Stimulated activated naive CD4-positive, alpha-beta T cell (primary cell): Measurements from ENCODE around the gene GAPDH.
"Not testable (repeated sequence)": the region's sequence is repeated elsewhere in the genome, so short reads cannot be mapped to it uniquely, and the experiment has no call there.

Source experiments
- DNase-seq, 6 experiments: peaks; one replicate each; lab custom pipeline; 2025; lab: John Stamatoyannopoulos, UW

GAPDH gene

DNA sequence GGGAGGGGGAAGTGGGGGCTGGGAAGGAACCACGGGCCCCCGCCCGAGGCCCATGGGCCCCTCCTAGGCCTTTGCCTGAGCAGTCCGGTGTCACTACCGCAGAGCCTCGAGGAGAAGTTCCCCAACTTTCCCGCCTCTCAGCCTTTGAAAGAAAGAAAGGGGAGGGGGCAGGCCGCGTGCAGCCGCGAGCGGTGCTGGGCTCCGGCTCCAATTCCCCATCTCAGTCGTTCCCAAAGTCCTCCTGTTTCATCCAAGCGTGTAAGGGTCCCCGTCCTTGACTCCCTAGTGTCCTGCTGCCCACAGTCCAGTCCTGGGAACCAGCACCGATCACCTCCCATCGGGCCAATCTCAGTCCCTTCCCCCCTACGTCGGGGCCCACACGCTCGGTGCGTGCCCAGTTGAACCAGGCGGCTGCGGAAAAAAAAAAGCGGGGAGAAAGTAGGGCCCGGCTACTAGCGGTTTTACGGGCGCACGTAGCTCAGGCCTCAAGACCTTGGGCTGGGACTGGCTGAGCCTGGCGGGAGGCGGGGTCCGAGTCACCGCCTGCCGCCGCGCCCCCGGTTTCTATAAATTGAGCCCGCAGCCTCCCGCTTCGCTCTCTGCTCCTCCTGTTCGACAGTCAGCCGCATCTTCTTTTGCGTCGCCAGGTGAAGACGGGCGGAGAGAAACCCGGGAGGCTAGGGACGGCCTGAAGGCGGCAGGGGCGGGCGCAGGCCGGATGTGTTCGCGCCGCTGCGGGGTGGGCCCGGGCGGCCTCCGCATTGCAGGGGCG is at the start of gene GAPDH:
GAPDH (plus strand) TSS at position 595 of the 772 bp plus-strand sequence. CDS start 316 bp downstream, outside the sequence.
- peak; percentile 70 to 86 (median 78) for DNase-seq

DNA sequence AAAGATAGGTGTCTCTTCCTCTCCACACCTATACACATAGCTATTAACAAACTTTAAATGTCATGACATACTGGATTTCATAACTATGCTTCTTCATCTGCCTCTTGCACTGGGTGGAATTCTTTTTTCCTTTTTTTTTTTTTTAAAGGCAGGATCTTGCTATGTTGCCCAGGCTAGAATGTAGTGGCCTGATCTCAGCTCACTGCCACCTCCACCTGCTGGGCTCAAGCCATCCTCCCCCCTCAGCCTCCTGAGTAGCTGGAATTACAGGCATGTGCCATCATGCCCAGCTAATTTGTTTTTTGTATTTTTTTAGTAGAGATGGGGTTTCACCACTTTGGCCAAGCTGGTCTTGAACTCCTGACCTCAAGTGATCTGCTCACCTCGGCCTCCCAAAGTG is 46.1 kb upstream of the GAPDH start:
- DNase-seq, result no peak

DNA sequence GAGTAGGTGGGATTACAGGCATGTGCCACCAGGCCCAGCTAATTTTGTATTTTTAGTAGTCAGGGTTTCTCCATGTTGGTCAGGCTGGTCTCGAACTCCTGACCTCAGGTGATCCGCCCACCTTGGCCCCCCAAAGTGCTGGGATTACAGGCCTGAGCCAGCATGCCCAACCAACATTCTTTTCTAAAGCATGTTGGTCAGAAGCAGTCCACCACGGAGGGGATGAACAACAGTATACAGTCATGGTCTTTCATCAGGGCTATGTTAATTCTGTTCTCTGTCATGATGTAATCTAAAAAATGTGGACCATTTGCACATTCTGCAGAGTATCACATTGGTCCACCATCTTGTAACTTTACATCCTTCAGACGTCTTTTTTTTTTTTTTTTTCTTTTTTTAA is 44.9 kb upstream of the GAPDH start:
- no peak for DNase-seq

GRCh38 chr12:6490673-6491072 is 43.6 kb upstream of the GAPDH start:
- DNase-seq, result not testable (repeated sequence)

DNA sequence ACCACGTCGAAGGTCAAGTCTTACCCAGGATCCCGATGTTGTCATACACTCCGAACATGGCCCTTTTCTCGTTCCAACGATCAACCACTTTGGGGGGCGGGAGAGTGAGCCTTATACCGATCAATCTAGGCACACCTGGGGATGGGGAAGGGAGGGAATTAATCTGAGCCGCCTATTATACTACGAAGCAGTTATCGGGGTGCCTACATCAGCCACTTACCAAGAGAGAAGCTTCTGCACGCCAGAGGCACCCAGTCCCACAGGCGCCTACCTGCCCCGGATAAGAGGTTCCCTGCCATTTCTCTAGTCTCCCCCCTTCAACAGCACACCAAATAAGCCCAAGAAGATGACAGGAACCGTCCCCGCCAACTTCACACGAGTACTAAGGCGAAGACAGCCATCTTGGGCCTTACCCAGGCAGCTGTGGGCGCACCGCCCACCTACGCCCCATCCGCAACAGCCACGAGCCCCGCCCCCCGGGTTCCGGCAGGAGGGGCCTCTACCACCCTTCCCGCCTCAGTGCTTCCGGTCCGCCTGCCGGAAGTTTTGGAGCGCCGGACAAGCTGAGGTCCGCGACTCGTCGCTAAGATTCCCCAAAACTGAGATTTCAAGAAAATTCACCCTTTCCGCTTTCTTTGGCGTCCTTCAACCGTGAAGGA is 41.4 kb upstream of the GAPDH start, which contains the start of gene MRPL51:
MRPL51 (minus strand) TSS at position 425 of the 659 bp plus-strand sequence; CDS start at position 299, 126 bp downstream.
- peak; percentile 84 to 95 (median 92) for DNase-seq

- peak; percentile 91 to 97 (median 96) for DNase-seq
Measured at GRCh38 chr12:6493497-6494257, 40.6 kb upstream of the GAPDH start, which contains the start of gene NCAPD2. NCAPD2 (plus strand) TSS chr12:6494102; CDS start chr12:6495099, 997 bp downstream.

- no peak for DNase-seq
Measured at GRCh38 chr12:6494258-6494743, 40.0 kb upstream of the GAPDH start.

DNA sequence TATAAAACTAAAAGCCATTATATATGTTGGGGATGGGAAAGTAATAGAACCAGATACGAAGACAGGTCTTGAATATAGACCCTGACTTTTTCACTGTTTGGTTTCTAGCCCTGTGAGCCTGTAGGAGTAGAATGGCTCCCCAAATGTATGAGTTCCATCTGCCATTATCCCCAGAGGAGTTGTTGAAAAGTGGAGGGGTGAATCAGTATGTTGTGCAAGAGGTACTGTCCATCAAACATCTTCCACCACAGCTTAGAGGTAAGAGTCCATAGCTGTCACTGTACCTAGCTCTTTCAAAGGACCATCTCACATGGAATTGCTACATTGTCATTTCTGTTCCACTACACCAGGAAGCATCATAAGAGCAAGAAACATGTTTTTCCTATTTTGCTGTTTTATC is 39.3 kb upstream of the GAPDH start:
- no peak for DNase-seq

DNA sequence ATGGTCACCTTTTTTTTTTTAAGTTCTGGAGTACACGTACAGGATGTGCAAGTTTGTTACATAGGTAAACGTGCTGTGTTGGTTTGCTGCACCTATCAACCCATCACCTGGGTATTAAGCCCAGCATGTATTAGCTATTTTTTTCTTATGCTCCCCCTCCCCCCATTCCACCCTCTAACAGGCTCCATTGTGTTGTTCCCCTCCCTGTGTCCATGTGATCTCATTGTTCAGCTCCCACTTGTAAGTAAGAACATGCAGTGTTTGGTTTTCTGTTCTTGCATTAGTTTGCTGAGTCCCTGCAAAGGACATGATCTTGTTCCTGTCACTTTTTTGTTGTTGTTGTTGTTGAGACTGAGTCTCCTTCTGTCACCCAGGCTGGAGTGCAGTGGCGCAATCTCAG is 37.0 kb upstream of the GAPDH start:
- not testable (repeated sequence) for DNase-seq

GRCh38 chr12:6500466-6500865 is 33.9 kb upstream of the GAPDH start:
- DNase-seq, result no peak

DNA sequence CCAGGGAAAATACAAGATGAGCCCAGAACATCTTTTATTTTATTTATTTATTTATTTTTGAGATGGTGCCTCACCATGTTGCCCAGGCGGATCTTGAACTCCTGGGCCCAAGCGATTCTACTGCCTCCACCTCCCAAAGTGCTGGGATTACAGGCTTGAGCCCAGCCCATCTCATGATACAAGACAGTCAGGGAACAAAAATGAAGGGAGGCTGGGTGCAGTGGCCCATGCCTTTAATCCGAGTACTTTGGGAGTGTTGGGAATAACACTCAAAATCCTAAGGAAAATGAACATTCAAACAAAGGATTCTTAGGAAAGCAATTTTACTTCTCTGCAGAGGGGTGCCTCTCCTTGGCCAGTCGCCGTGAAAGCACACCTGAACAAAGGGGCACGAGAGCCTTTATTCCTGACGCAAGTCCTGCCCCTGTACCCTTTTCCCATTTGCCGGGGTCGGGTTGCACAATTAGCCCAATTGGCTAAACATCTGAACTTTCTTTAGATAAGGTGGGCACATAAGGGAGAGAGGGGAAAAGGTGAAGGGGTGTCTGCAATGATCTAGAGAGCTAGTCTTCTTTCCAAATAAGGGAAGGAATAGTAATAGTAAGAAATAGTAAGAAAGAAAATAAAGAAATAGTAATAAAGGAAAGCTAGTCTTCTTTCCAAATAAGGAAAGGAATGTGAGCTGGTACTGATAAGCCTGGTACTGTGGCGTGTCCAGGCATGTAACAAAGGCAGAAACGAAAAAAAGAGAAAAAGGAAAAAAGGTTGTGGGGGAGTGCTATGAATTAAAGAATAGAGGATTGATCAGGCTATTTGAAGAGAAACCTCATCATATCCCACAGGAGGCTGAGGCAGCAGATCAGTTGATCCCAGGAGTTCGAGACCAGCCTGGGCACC is 27.0 kb upstream of the GAPDH start:
- no peak for DNase-seq

GRCh38 chr12:6508087-6508486 is 26.2 kb upstream of the GAPDH start:
- no peak for DNase-seq

- no peak for DNase-seq
Measured at GRCh38 chr12:6520186-6520585, 14.1 kb upstream of the GAPDH start.

DNA sequence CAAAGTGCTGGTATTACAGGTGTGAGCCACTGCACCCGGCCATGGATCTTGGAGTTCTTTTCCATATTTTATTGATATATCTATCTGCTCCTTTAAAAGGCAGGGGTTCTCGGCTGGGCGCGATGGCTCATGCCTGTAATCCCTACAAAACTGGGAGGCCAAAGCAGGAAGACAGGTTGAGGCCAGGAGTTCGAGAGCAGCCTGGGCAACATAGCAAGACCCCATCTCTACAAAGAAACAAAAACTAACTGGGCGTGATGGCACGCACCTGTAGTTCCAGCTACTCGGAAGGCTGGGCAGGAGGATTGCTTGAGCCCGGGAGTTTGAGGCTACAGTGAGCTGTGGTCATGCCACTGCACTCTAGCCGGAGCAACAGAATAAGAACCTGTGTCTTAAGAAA is 12.1 kb upstream of the GAPDH start:
- no peak for DNase-seq

DNA sequence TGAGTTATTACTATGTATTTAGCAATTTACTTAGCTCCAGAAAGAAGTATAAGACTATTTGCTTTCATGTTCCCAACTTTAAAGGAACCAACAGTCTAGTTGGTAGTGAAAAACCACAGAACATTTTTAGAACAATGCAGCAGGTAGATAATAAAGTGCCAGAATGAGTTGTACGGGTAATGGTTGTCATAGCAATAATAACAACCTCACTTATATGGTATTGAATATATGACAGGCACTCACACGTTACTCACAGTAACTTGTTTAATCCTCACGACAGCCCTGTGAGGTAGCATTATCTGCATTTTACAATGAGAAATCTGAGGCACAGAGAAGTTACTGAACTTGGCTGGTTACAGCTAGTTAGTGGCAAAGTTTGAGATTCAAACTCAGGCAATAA is 10.6 kb upstream of the GAPDH start:
- no peak for DNase-seq

- no peak for DNase-seq
Measured at GRCh38 chr12:6524648-6525047, 9.7 kb upstream of the GAPDH start.

DNA sequence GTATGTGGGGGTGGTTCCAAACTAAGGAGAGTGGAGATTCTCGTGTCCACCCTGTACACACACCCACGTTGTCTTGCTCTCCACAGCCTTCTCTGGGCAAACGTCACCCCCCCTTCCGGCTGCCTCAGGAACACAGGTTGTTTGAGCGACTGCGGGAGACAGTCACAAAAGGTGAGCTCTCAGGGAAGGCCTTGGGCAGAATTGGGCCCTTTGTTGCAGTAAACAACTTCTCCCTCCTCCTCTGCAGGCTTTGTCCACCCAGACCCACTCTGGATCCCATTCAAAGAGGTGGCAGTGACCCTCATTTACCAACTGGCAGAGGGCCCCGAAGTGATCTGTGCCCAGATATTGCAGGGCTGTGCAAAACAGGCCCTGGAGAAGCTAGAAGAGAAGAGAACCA is 8.1 kb upstream of the GAPDH start:
- no peak for DNase-seq

- DNase-seq, result no peak
Measured at GRCh38 chr12:6526766-6527525, 7.4 kb upstream of the GAPDH start.

GRCh38 chr12:6527711-6528110 is 6.6 kb upstream of the GAPDH start:
- DNase-seq, result no peak

DNA sequence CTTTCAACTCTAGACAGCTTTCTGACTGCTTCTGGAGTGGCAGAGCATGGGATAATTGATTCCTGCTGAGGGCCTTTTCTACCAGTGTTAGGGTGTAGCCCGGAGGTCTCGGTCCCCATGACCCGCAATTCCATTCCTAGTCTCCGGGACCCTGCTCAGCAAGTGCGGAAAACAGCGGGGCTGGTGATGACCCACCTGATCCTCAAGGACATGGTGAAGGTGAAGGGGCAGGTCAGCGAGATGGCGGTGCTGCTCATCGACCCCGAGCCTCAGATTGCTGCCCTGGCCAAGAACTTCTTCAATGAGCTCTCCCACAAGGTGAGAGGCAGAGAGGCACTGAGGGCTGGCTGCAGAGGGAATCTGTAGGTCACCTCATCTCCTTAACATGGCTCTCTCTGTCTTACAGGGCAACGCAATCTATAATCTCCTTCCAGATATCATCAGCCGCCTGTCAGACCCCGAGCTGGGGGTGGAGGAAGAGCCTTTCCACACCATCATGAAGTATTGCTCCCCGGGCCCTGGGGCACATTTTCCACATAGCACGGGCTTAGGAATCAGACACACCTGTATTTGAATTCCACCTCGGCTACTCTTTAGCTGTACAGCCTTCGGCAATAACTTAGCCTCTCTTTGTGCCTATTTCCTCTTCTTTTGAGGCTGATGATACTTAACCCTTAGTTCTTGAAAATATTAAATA is 5.6 kb upstream of the GAPDH start:
- DNase-seq, result no peak
